ENCODE measurements around the gene ATP2B1. TPM values are rescaled to one million over a fixed set of nuclear protein-coding genes. Genes with fewer than 3 reads are reported as not detected.

ATP2B1 gene
- total RNA-seq, 1 donor from 2014 or later, result 61.2 TPM

DNA sequence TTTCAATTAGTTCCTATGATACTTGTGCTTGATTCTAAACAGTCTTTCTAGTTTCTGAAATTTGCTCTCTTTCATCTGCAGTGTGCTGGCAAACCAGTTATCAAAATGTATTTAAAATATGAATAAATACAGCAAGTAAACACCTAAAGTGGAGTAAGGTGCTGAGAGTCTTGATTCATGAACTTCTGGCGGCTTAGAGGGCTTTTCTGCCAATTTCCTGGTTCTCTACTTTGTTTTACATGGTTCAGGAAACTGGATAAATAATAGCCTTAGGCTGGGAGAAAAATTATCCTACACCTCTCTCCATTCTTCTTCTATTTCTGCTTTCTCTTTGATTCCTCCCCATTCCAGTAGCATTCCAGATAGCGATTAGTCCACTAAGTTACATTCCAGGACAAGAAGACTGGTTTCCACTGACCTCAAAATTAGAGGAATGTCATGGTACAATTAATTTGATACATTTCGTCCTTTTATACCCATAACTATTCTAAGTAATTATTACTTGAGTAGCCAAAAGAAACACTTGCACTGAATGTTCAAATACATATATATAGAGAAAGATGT is 14.9 kb downstream of the ATP2B1 start:
- DNase-seq, result no peak
- Mint-ChIP-seq H3K27me3 (ENCODE audit: unreplicated experiment) (no peaks in the 10 kb centered on the region), H3K36me3 (ENCODE audit: unreplicated experiment) (no peaks in the 10 kb centered on the region), H3K4me3 (ENCODE audit: unreplicated experiment) (no peak overlapping the region), H3K27ac (ENCODE audit: unreplicated experiment) (no peak overlapping the region), H3K9me3 (ENCODE audit: unreplicated experiment) (peaks cover 3% of the 10 kb centered on the region), H3K4me1 (ENCODE audit: low read depth, unreplicated experiment) (peaks cover 22% of the 10 kb centered on the region)
- TF ChIP-seq, protein P1, sequence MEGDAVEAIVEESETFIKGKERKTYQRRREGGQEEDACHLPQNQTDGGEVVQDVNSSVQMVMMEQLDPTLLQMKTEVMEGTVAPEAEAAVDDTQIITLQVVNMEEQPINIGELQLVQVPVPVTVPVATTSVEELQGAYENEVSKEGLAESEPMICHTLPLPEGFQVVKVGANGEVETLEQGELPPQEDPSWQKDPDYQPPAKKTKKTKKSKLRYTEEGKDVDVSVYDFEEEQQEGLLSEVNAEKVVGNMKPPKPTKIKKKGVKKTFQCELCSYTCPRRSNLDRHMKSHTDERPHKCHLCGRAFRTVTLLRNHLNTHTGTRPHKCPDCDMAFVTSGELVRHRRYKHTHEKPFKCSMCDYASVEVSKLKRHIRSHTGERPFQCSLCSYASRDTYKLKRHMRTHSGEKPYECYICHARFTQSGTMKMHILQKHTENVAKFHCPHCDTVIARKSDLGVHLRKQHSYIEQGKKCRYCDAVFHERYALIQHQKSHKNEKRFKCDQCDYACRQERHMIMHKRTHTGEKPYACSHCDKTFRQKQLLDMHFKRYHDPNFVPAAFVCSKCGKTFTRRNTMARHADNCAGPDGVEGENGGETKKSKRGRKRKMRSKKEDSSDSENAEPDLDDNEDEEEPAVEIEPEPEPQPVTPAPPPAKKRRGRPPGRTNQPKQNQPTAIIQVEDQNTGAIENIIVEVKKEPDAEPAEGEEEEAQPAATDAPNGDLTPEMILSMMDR (IDR thresholded peaks at IDR 0.05; ENCODE audit: partially characterized antibody, unreplicated experiment), result no peak

DNA sequence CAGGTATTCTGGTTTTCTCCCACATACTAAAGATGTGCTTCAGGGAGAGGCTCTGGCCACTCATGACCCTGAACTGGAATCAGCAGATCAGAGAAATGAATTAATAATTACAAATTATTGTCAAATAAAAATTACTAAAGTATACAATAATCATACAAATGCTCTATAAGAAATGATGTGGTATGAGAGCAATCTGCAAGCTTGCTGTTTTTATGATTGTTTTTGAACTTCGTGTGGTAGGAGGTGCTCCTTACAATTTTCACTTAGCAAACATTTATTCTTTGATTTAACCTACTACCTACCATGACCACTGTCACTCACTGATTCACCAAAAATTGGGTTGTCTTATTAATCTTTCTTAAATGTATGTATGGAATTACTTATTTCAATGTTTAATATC is 16.2 kb downstream of the ATP2B1 start:
- Mint-ChIP-seq H3K36me3 (ENCODE audit: unreplicated experiment) (no peaks in the 10 kb centered on the region), H3K4me3 (ENCODE audit: unreplicated experiment) (no peak overlapping the region), H3K9me3 (ENCODE audit: unreplicated experiment) (peaks cover 3% of the 10 kb centered on the region), H3K27me3 (ENCODE audit: unreplicated experiment) (no peaks in the 10 kb centered on the region), H3K4me1 (ENCODE audit: low read depth, unreplicated experiment) (peaks cover 22% of the 10 kb centered on the region), H3K27ac (ENCODE audit: unreplicated experiment) (no peak overlapping the region)
- TF ChIP-seq, protein P1 (IDR thresholded peaks at IDR 0.05; ENCODE audit: partially characterized antibody, unreplicated experiment), result no peak
- no peak for DNase-seq

DNA sequence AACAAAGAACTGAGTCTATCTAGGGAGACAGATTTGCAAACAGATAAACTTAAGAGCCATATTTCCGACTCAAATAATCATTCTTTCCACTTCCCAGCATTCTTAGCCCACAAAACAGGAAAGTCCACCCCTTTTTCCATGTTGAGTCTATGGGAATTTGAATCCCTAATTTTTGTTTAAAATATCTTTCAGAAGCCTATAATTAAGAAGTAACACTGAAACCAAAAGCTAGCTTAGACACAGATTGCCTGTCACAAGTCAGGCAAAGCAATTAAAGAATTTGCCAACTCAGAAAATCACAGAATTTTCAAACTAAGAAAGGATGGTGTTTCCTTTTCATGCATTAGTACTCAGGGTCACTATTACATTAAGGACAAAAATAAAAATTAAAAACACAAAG is 17.0 kb downstream of the ATP2B1 start:
- peaks cover 23% of the 10 kb centered on the region for H3K4me1 Mint-ChIP-seq (ENCODE audit: low read depth, unreplicated experiment)
- TF ChIP-seq, protein P1 (IDR thresholded peaks at IDR 0.05; ENCODE audit: partially characterized antibody, unreplicated experiment), result no peak
- no peak overlapping the region for H3K4me3 Mint-ChIP-seq (ENCODE audit: unreplicated experiment)
- peak overlapping the region; percentile 72 for H3K27ac Mint-ChIP-seq (ENCODE audit: unreplicated experiment)
- peaks cover 3% of the 10 kb centered on the region for H3K9me3 Mint-ChIP-seq (ENCODE audit: unreplicated experiment)
- no peak for DNase-seq
- no peaks in the 10 kb centered on the region for H3K27me3 Mint-ChIP-seq (ENCODE audit: unreplicated experiment)
- no peaks in the 10 kb centered on the region for H3K36me3 Mint-ChIP-seq (ENCODE audit: unreplicated experiment)

DNA sequence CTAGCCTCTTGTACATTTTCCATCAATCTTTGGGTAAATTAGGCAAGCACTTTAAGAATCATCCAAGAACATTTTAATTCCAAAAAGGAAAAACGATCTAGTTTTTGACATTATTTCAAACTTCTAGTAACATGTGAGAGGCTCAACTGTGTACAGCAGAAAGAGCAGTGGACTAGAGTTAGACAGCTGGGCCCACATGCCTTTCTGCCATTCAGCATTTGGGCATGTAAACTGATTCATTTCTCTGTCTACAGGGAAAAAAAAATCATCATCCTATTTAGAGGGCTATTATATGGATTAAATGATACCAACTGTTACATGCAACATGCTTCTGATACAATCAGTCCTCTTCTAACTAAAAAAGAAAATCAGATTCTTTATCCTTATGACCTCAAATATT is 17.7 kb downstream of the ATP2B1 start:
- no peaks in the 10 kb centered on the region for H3K36me3 Mint-ChIP-seq (ENCODE audit: unreplicated experiment)
- DNase-seq, result peak; percentile 46
- peak overlapping the region; percentile 47 for H3K4me3 Mint-ChIP-seq (ENCODE audit: unreplicated experiment)
- H3K4me1 Mint-ChIP-seq (ENCODE audit: low read depth, unreplicated experiment), result peaks cover 23% of the 10 kb centered on the region
- no peaks in the 10 kb centered on the region for H3K27me3 Mint-ChIP-seq (ENCODE audit: unreplicated experiment)
- peaks cover 3% of the 10 kb centered on the region for H3K9me3 Mint-ChIP-seq (ENCODE audit: unreplicated experiment)
- H3K27ac Mint-ChIP-seq (ENCODE audit: unreplicated experiment), result peak overlapping the region; percentile 74
- TF ChIP-seq, protein P1 (IDR thresholded peaks at IDR 0.05; ENCODE audit: partially characterized antibody, unreplicated experiment), result no peak

DNA sequence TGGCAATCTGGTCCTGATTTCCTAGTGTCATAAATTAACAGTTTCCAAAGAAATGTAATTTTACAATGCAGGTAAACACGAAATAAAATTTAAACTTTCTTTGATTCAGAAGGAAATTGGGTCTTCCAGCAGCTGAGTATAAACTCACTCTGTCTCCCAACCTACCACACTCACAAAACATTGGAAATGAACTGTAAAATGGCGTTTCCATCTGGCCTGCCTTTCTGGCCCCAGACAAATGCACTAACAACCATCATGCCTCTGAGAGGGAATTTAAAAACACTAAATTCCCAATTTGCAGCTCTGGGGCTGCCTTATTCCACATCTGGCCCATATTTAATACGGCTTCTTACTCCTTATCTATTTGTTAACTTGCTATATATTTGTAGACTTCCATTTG is 19.3 kb downstream of the ATP2B1 start:
- Mint-ChIP-seq H3K4me1 (ENCODE audit: low read depth, unreplicated experiment) (peaks cover 23% of the 10 kb centered on the region), H3K9me3 (ENCODE audit: unreplicated experiment) (peaks cover 3% of the 10 kb centered on the region), H3K36me3 (ENCODE audit: unreplicated experiment) (no peaks in the 10 kb centered on the region), H3K4me3 (ENCODE audit: unreplicated experiment) (peak overlapping the region; percentile 16), H3K27ac (ENCODE audit: unreplicated experiment) (peak overlapping the region; percentile 19), H3K27me3 (ENCODE audit: unreplicated experiment) (no peaks in the 10 kb centered on the region)
- no peak for DNase-seq
- TF ChIP-seq, protein P1 (IDR thresholded peaks at IDR 0.05; ENCODE audit: partially characterized antibody, unreplicated experiment), result no peak
